H54 (cell line): ENCODE results near the gene FARP2.

Experiments used
- DNase-seq: peaks from one replicate; pipeline ENCODE4 v3.0.0; 2011; ENCODE audit warnings: low spot score, mixed read lengths; ENCODE audit not compliant: insufficient read length
- FAIRE-seq: peaks from 3 replicates; lab custom pipeline; 2011; peaks lifted over from hg19 to GRCh38; lab: Jason Lieb, UNC
- POLR2A ChIP-seq: IDR thresholded peaks from 2 replicates; pipeline ENCODE4 v1.6.1; 2011; ENCODE audit warnings: low read depth, mild to moderate bottlenecking, low read length

Gene FARP2

GRCh38 chr2:241355983-241356870 lies at the start of gene FARP2:
FARP2 (plus strand) TSS chr2:241356285; CDS start chr2:241373108, 16,823 bp downstream.
- DNase-seq (peak; percentile 80), FAIRE-seq (no peak)
- peak; percentile 97 for TF ChIP-seq POLR2A

GRCh38 chr2:241307055-241307454 lies 49.0 kb upstream of the FARP2 start:
- no peak for DNase-seq
- no peak for TF ChIP-seq POLR2A
- no peak for FAIRE-seq

- no peak for TF ChIP-seq POLR2A
- FAIRE-seq (no peak), DNase-seq (no peak)
These were observed 47.8 kb upstream of the FARP2 start for GRCh38 chr2:241308267-241308666.

- TF ChIP-seq POLR2A = no peak
These were observed 47.1 kb upstream of the FARP2 start for GRCh38 chr2:241308832-241309500.

GRCh38 chr2:241309684-241310117 lies 46.4 kb upstream of the FARP2 start:
- DNase-seq (peak; percentile 38), FAIRE-seq (no peak)
- TF ChIP-seq POLR2A = no peak

More at GRCh38 chr2:241308832-241309500, 47.1 kb upstream of the FARP2 start:
- DNase-seq (no peak), FAIRE-seq (no peak)

- FAIRE-seq = no peak
These were observed 45.0 kb upstream of the FARP2 start for GRCh38 chr2:241310917-241311566.

GRCh38 chr2:241312082-241312481 lies 44.0 kb upstream of the FARP2 start:
- FAIRE-seq = no peak
- DNase-seq = no peak
- TF ChIP-seq POLR2A = no peak

More at GRCh38 chr2:241310917-241311566, 45.0 kb upstream of the FARP2 start:
- no peak for TF ChIP-seq POLR2A
- DNase-seq = no peak

- TF ChIP-seq POLR2A = no peak
- DNase-seq (no peak), FAIRE-seq (no peak)
These were observed 42.5 kb upstream of the FARP2 start for GRCh38 chr2:241313543-241314095.

- no peak for DNase-seq
- TF ChIP-seq POLR2A = no peak
- FAIRE-seq = no peak
These were observed 41.6 kb upstream of the FARP2 start for GRCh38 chr2:241314226-241315092.

GRCh38 chr2:241315093-241315878 lies 40.8 kb upstream of the FARP2 start, which contains the start of gene HDLBP:
HDLBP (minus strand) TSS chr2:241315672; CDS start chr2:241266869, 48,803 bp downstream.
- TF ChIP-seq POLR2A = peak; percentile 75
- DNase-seq (peak; percentile 96), FAIRE-seq (peak; percentile 48)

- no peak for FAIRE-seq
- DNase-seq = peak; percentile 41
- peak; percentile 77 for TF ChIP-seq POLR2A
These were observed 40.0 kb upstream of the FARP2 start, which contains the start of gene SEPTIN2 for GRCh38 chr2:241315879-241316631. SEPTIN2 (plus strand) TSS chr2:241315925; CDS start chr2:241324233, 8,308 bp downstream.
